ENCODE data around the gene CFTR. TPM values are rescaled to one million over a fixed set of nuclear protein-coding genes. Genes with fewer than 3 reads are reported as not detected.
A peak's percentile ranks its signal among the peaks of the same experiment; 100 is the strongest.

Gene CFTR
- 1.2 and 1.7 TPM in 2 replicates for total RNA-seq (2021; fragmentation: NEBNext Ultra II Directional; extraction: Animal tissue kit (Norgen Biotek cat#: 25700))
- 0.27 and 1.6 TPM in 2 replicates for polyA plus RNA-seq (2011; rRNA removed)
- 0.78 TPM for polyA plus RNA-seq (2011; cell fraction: cytosol; rRNA removed)
- 0.94 TPM for polyA plus RNA-seq (2011; cell fraction: nucleus; rRNA removed)
- polyA plus RNA-seq (2012, experiment 1 of 2), result 1.7 to 3.8 TPM (median 2.7 TPM) in 4 replicates
- polyA plus RNA-seq (2012, experiment 2 of 2), result 0.29 TPM
- 0.77 TPM for polyA plus RNA-seq (2013, experiment 1 of 2)
- polyA plus RNA-seq (2013, experiment 2 of 2), result 0.90 TPM
- 1.3 and 5.4 TPM in 2 replicates for polyA minus RNA-seq (2011; rRNA and poly(A)+ RNA removed)
- 0.59 TPM for polyA minus RNA-seq (2011; cell fraction: cytosol; rRNA and poly(A)+ RNA removed)
- polyA minus RNA-seq (2011; cell fraction: nucleus; rRNA and poly(A)+ RNA removed), result 4.4 TPM
- long read RNA-seq, experiment 1, result 0 reads
- long read RNA-seq, experiment 2, result 0 reads

- H3K23ac ChIP-seq (ENCODE audit: insufficient read length), result no peak within 1 kb of the TSS
- H3K4me1 ChIP-seq (replicated peaks in 1 of 4; ENCODE audit: control insufficient read depth in 3 of 4, insufficient read depth in 4 of 4, low read length in 3 of 4), result no peaks in the 10 kb centered on the region; a peak in 1 of 7 replicates
- no peak within 1 kb of the TSS for H2AK5ac ChIP-seq (ENCODE audit: low read depth, low read length)
- H3K9ac ChIP-seq (replicated peaks in 1 of 4; ENCODE audit: extremely low read depth in 1 of 4, low read depth in 3 of 4, low read length in 3 of 4), result peak within 1 kb of the TSS in 2 of 4 experiments; percentile 30 to 46; a peak in 3 of 7 replicates
- H3K14ac ChIP-seq (ENCODE audit: insufficient read length), result no peak within 1 kb of the TSS
- no peak within 1 kb of the TSS for H3K56ac ChIP-seq (replicated peaks; ENCODE audit: insufficient read length, low read depth, low read length)
- no peak within 1 kb of the TSS for H3K27ac ChIP-seq (ENCODE audit: low read depth, low read length)
- no peak within 1 kb of the TSS for H2BK15ac ChIP-seq (ENCODE audit: low read length)
- FAIRE-seq, result no peak
- peaks cover 0 to 13% (median 4%) of the 10 kb centered on the region in 4 experiments; a peak in 2 of 7 replicates for H3K27me3 ChIP-seq (replicated peaks in 1 of 4; ENCODE audit: control insufficient read depth in 3 of 4, extremely low read depth in 1 of 4, insufficient read depth in 3 of 4, low read length in 3 of 4)
- peak within 1 kb of the TSS; percentile 37 for H4K5ac ChIP-seq (ENCODE audit: insufficient read length, low read depth, low read length)
- H3K4me3 ChIP-seq (ENCODE audit: extremely low read depth in 1 of 4, insufficient read depth in 2 of 4, low read depth in 3 of 4, low read length in 4 of 4), result peak within 1 kb of the TSS; percentile 43 to 84 (median 67)
- H3K23me2 ChIP-seq (ENCODE audit: low read depth, low read length), result peaks cover 6% of the 10 kb centered on the region; the same call in 1 of the 2 replicates
- peak in 1 of 2 experiments; percentile 73 for DNase-seq (ENCODE audit: low read depth in 1 of 2, low spot score in 2 of 2)
- no peaks in the 10 kb centered on the region for H3K9me3 ChIP-seq (ENCODE audit: insufficient read depth in 2 of 2, low read depth in 1 of 2, low read length in 1 of 2)
- H2BK5ac ChIP-seq (ENCODE audit: low read depth, low read length), result no peak within 1 kb of the TSS; the same call in 1 of the 2 replicates
- no peaks in the 10 kb centered on the region for H3K79me1 ChIP-seq (ENCODE audit: low read depth, low read length)
- no peaks in the 10 kb centered on the region for H3K36me3 ChIP-seq (ENCODE audit: control insufficient read depth in 2 of 4, insufficient read depth in 4 of 4, low read length in 3 of 4)
- no peak within 1 kb of the TSS for H2BK20ac ChIP-seq (ENCODE audit: low read length)
- peak within 1 kb of the TSS; percentile 57; the same call in 1 of the 2 replicates for H3K18ac ChIP-seq (ENCODE audit: extremely low read depth, low read length)
- H3K4ac ChIP-seq (replicated peaks; ENCODE audit: insufficient read length, low read depth, low read length), result no peak within 1 kb of the TSS
- no peaks in the 10 kb centered on the region for H4K20me1 ChIP-seq (replicated peaks in 1 of 2; ENCODE audit: control insufficient read depth in 1 of 2, insufficient read depth in 2 of 2, low read length in 2 of 2)
- ChIA-PET POLR2A (ENCODE audit: partially characterized antibody) (interaction anchor here (0.6 kb wide), 1 partner anchor 10 kb away, joined by 3 read pairs; no protein-coding TSS in a partner anchor), CTCF (ENCODE audit: partially characterized antibody) (interaction anchor here (1.6 to 1.8 kb wide), 3 partner anchors 21 to 236 kb away, joined by 3 to 8 read pairs (median 7); no protein-coding TSS in a partner anchor)
- no peak within 1 kb of the TSS for H4K8ac ChIP-seq (ENCODE audit: extremely low read depth, insufficient read depth, low read length)
- no peak within 1 kb of the TSS for H2BK120ac ChIP-seq (replicated peaks; ENCODE audit: low read depth, low read length)
- no peaks in the 10 kb centered on the region for H3K79me2 ChIP-seq (ENCODE audit: control insufficient read depth in 1 of 2, insufficient read depth in 2 of 2, low read length in 2 of 2)
- H2BK12ac ChIP-seq (ENCODE audit: low read depth, low read length), result peak within 1 kb of the TSS; percentile 78; the same call in 1 of the 2 replicates
- 1% methylated on average over 33 of the region's 45 CpGs; no CpG with 5 or more reads in 1 of the 2 experiments for WGBS, 2 experiments (ENCODE audit: extremely low coverage in 1 of 2, insufficient coverage in 1 of 2, insufficient read length in 1 of 2, insufficient replicate concordance in 2 of 2, low coverage in 1 of 2, low lambda C conversion rate in 2 of 2, missing lambda C conversion rate in 1 of 2)
- H4K91ac ChIP-seq (replicated peaks; ENCODE audit: insufficient read length, low read length), result peak within 1 kb of the TSS; percentile 70
- peak within 1 kb of the TSS; percentile 91 for H2AFZ ChIP-seq (ENCODE audit: low read length)
- H3K4me2 ChIP-seq (ENCODE audit: insufficient read depth in 1 of 2, low read depth in 2 of 2, low read length in 2 of 2), result peak within 1 kb of the TSS; percentile 75 to 78
- TF ChIP-seq BACH1 (IDR thresholded peaks at IDR 0.05; ENCODE audit: low read length), result no peak
- no peak for TF ChIP-seq SIN3A (conservative IDR thresholded peaks at IDR 0.05 in 1 of 2, IDR thresholded peaks at IDR 0.05 in 1 of 2; ENCODE audit: low read depth in 1 of 2, low read length in 2 of 2)
- no peak for TF ChIP-seq TAF7 (optimal IDR thresholded peaks at IDR 0.05; ENCODE audit: borderline replicate concordance, low read depth, low read length)
- TF ChIP-seq KDM5A (IDR thresholded peaks at IDR 0.05; ENCODE audit: low read length), result no peak
- TF ChIP-seq TAF1 (IDR thresholded peaks at IDR 0.05; ENCODE audit: low read depth, low read length), result 0 out of 2 replicates have a peak, but pooled peaks have one; percentile 19
- TF ChIP-seq RNF2 (IDR thresholded peaks at IDR 0.05; ENCODE audit: borderline replicate concordance, low read depth, low read length, missing control alignments, poor library complexity, severe bottlenecking), result no peak
- no peak for TF ChIP-seq JUND (IDR thresholded peaks at IDR 0.05; ENCODE audit: low read length)
Observed at GRCh38 chr7:117479225-117480054, at the start of gene CFTR. Gene CFTR (plus strand): TSS chr7:117480025. CDS start chr7:117480095, 70 bp downstream.
